ENCODE measurements around the gene LRAT. TPM values are rescaled to one million over a fixed set of nuclear protein-coding genes. Genes with fewer than 3 reads are reported as not detected.
A peak's percentile ranks its signal among the peaks of the same experiment; 100 is the strongest.

Gene LRAT
- polyA plus RNA-seq, 3 donors = not detected

- peak overlapping the region in 1 of 2 donors; percentile 67 for H3K4me3 Mint-ChIP-seq
- Histone ChIP-seq H3K27me3 (ENCODE audit: control insufficient read depth in 2 of 2, insufficient read depth in 2 of 2, low read length in 2 of 2) (peaks cover 58 to 80% of the 10 kb centered on the region in 2 donors), H3K4me1 (ENCODE audit: control insufficient read depth in 1 of 2, insufficient read depth in 2 of 2, low read length in 2 of 2) (peaks cover 13 to 21% of the 10 kb centered on the region in 2 donors), H3K36me3 (replicated peaks in 1 of 2; ENCODE audit: control insufficient read depth in 1 of 2, insufficient read depth in 2 of 2, low read length in 2 of 2) (no peaks in the 10 kb centered on the region), H2AFZ (ENCODE audit: insufficient read depth, low read depth, low read length, poor library complexity, severe bottlenecking) (no peak overlapping the region), H3K9me3 (replicated peaks in 1 of 2; ENCODE audit: control insufficient read depth in 1 of 2, insufficient read depth in 1 of 2, low read length in 2 of 2) (peaks cover 0 to 11% of the 10 kb centered on the region in 2 donors), H3K4me2 (replicated peaks; ENCODE audit: extremely low read depth, low read length, poor library complexity, severe bottlenecking) (peak overlapping the region; percentile 16), H3K4me3 (replicated peaks in 1 of 3; ENCODE audit: low read depth in 2 of 3, low read length in 3 of 3) (no peak overlapping the region), H3K9ac (ENCODE audit: insufficient read depth, low read length, poor library complexity, severe bottlenecking) (no peak overlapping the region), H3K27ac (ENCODE audit: low read depth in 1 of 2, low read length in 2 of 2) (no peak overlapping the region), H4K20me1 (ENCODE audit: insufficient read depth, low read length) (no peaks in the 10 kb centered on the region), H3K79me2 (ENCODE audit: insufficient read depth, low read length) (no peaks in the 10 kb centered on the region)
- no peak for DNase-seq
- peak overlapping the region in 1 of 7 donors; percentile 11 for H3K27ac Mint-ChIP-seq
- H3K9me3 Mint-ChIP-seq = peaks cover 0 to 25% (median 13%) of the 10 kb centered on the region in 7 donors
- H3K27me3 Mint-ChIP-seq (ENCODE audit: low read depth in 3 of 3) = peaks cover 54 to 71% (median 71%) of the 10 kb centered on the region in 3 donors
- TF ChIP-seq CTCF (IDR thresholded peaks at IDR 0.05) = no peak
- intact Hi-C loops (cut with micrococcal nuclease) = no loop called here
- H3K36me3 Mint-ChIP-seq = peaks cover 0 to 2% of the 10 kb centered on the region in 2 donors
- 0% methylated on average over 35 of the region's 49 CpGs for WGBS (ENCODE audit: insufficient coverage)
- peaks cover 19% of the 10 kb centered on the region for H3K4me1 Mint-ChIP-seq
These were observed 1.6 kb upstream of the LRAT start for GRCh38 chr4:154741922-154742850.

GRCh38 chr4:154744341-154744926 lies 634 bp downstream of the LRAT start:
- no peaks in the 10 kb centered on the region for H3K79me2 ChIP-seq (ENCODE audit: insufficient read depth, low read length)
- TF ChIP-seq CTCF (IDR thresholded peaks at IDR 0.05) = no peak
- intact Hi-C loops (cut with micrococcal nuclease) = no loop called here
- no peaks in the 10 kb centered on the region for H4K20me1 ChIP-seq (ENCODE audit: insufficient read depth, low read length)
- DNase-seq = no peak
- H3K27me3 Mint-ChIP-seq (ENCODE audit: low read depth in 3 of 3) = peaks cover 54 to 73% (median 72%) of the 10 kb centered on the region in 3 donors
- peak overlapping the region in 1 of 3 experiments; percentile 73 for H3K4me3 ChIP-seq (replicated peaks in 1 of 3; ENCODE audit: low read depth in 2 of 3, low read length in 3 of 3)
- H3K27ac Mint-ChIP-seq = peak overlapping the region in 1 of 7 donors; percentile 46
- peaks cover 52 to 87% of the 10 kb centered on the region in 2 donors for H3K27me3 ChIP-seq (ENCODE audit: control insufficient read depth in 2 of 2, insufficient read depth in 2 of 2, low read length in 2 of 2)
- H3K4me3 Mint-ChIP-seq = peak overlapping the region; percentile 81 to 97
- peaks cover 0 to 2% of the 10 kb centered on the region in 2 donors for H3K36me3 Mint-ChIP-seq
- H3K9me3 ChIP-seq (replicated peaks in 1 of 2; ENCODE audit: control insufficient read depth in 1 of 2, insufficient read depth in 1 of 2, low read length in 2 of 2) = peaks cover 0 to 11% of the 10 kb centered on the region in 2 donors
- H3K27ac ChIP-seq (ENCODE audit: low read depth in 1 of 2, low read length in 2 of 2) = no peak overlapping the region
- H3K4me2 ChIP-seq (replicated peaks; ENCODE audit: extremely low read depth, low read length, poor library complexity, severe bottlenecking) = peak overlapping the region; percentile 79
- peaks cover 19% of the 10 kb centered on the region for H3K4me1 Mint-ChIP-seq
- no peaks in the 10 kb centered on the region for H3K36me3 ChIP-seq (replicated peaks in 1 of 2; ENCODE audit: control insufficient read depth in 1 of 2, insufficient read depth in 2 of 2, low read length in 2 of 2)
- H3K9me3 Mint-ChIP-seq = peaks cover 0 to 25% (median 13%) of the 10 kb centered on the region in 7 donors
- H2AFZ ChIP-seq (ENCODE audit: insufficient read depth, low read depth, low read length, poor library complexity, severe bottlenecking) = peak overlapping the region; percentile 72
- no peak overlapping the region for H3K9ac ChIP-seq (ENCODE audit: insufficient read depth, low read length, poor library complexity, severe bottlenecking)
- WGBS (ENCODE audit: insufficient coverage) = 4% methylated on average over 30 of the region's 31 CpGs
- peaks cover 13 to 21% of the 10 kb centered on the region in 2 donors for H3K4me1 ChIP-seq (ENCODE audit: control insufficient read depth in 1 of 2, insufficient read depth in 2 of 2, low read length in 2 of 2)

All from CD14-positive monocyte (primary cell).